ENCODE measurements around the gene PGK1. TPM values are rescaled to one million over a fixed set of nuclear protein-coding genes. Genes with fewer than 3 reads are reported as not detected.
"Not testable (repeated sequence)": the region's sequence is repeated elsewhere in the genome, so short reads cannot be mapped to it uniquely, and the experiment has no call there.

The PGK1 gene
- total and polyA plus RNA-seq, 4 donors = 70.3 to 172 (median 144) TPM

- H3K4me3 ChIP-seq (ENCODE audit: low read depth in 1 of 3, low read length in 3 of 3) = no peak overlapping the region
- H3K27ac ChIP-seq (ENCODE audit: low read depth in 1 of 2, low read length in 2 of 2) = no peak overlapping the region
- no peak for DNase-seq (ENCODE audit: low spot score)
- TF ChIP-seq, protein P1, sequence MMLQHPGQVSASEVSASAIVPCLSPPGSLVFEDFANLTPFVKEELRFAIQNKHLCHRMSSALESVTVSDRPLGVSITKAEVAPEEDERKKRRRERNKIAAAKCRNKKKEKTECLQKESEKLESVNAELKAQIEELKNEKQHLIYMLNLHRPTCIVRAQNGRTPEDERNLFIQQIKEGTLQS (IDR thresholded peaks at IDR 0.05) = no peak
- TF ChIP-seq HNF4A (conservative IDR thresholded peaks at IDR 0.05) = no peak
- no peak for TF ChIP-seq YY1 (IDR thresholded peaks at IDR 0.05)
- no peak for TF ChIP-seq FOXA2 (IDR thresholded peaks at IDR 0.05)
- TF ChIP-seq CTCF (IDR thresholded peaks at IDR 0.05; ENCODE audit: low read depth, low read length, missing input control) = no peak
- no peak for TF ChIP-seq HNF4G (IDR thresholded peaks at IDR 0.05)
- no peak for TF ChIP-seq EGR1 (IDR thresholded peaks at IDR 0.05; ENCODE audit: low read depth in 2 of 2)
- no peak for TF ChIP-seq GABPA (IDR thresholded peaks at IDR 0.05 in 1 of 2, conservative IDR thresholded peaks at IDR 0.05 in 1 of 2)
- H3K36me3 ChIP-seq (ENCODE audit: control insufficient read depth in 4 of 4, insufficient read depth in 3 of 4, low read depth in 1 of 4, low read length in 3 of 4) = no peaks in the 10 kb centered on the region
- H3K9me3 ChIP-seq (ENCODE audit: control insufficient read depth in 4 of 4, low read length in 3 of 4) = no peaks in the 10 kb centered on the region
- no peaks in the 10 kb centered on the region for H3K4me1 ChIP-seq (ENCODE audit: control insufficient read depth in 4 of 4, insufficient read depth in 4 of 4, low read length in 3 of 4)
- no peaks in the 10 kb centered on the region for H3K27me3 ChIP-seq (ENCODE audit: control insufficient read depth in 4 of 4, insufficient read depth in 4 of 4, low read length in 3 of 4)
- H3K9ac ChIP-seq (ENCODE audit: low read depth in 1 of 2, low read length in 2 of 2) = no peak overlapping the region
Observed at GRCh38 chrX:78063687-78064086, 40.4 kb upstream of the PGK1 start.

DNA sequence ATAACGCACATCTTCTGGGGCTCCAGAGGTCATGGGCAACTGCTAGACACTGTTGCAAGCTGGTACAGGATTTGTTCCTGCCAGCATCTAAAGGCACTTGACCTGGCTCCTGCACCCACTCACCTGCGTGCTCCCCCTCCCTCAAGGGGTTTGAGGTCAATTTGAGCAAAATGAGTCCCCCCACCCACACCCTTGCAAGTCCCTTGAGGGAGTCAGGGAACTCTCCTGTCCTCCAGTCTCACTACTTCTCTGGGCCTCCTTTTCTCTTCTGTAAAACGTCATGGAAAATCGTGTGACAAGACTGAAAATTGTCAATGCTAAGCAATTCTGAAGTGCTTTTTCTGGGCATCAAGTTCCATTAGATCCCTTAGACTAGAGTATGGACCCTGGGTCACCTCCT lies 39.9 kb upstream of the PGK1 start:
- no peak overlapping the region for H3K27ac ChIP-seq (ENCODE audit: low read depth in 1 of 2, low read length in 2 of 2)
- WGBS = 88% methylated on average over 4 of the region's 4 CpGs
- H3K4me1 ChIP-seq (ENCODE audit: control insufficient read depth in 4 of 4, insufficient read depth in 4 of 4, low read length in 3 of 4) = no peaks in the 10 kb centered on the region
- no peak for DNase-seq (ENCODE audit: low spot score)
- H3K4me3 ChIP-seq (ENCODE audit: low read depth in 1 of 3, low read length in 3 of 3) = no peak overlapping the region
- no peak overlapping the region for H3K9ac ChIP-seq (ENCODE audit: low read depth in 1 of 2, low read length in 2 of 2)
- no peaks in the 10 kb centered on the region for H3K9me3 ChIP-seq (ENCODE audit: control insufficient read depth in 4 of 4, low read length in 3 of 4)
- TF ChIP-seq EGR1 (IDR thresholded peaks at IDR 0.05; ENCODE audit: low read depth in 2 of 2) (no peak), RAD21 (IDR thresholded peaks at IDR 0.05) (no peak), TAF1 (conservative IDR thresholded peaks at IDR 0.05) (no peak)
- H3K36me3 ChIP-seq (ENCODE audit: control insufficient read depth in 4 of 4, insufficient read depth in 3 of 4, low read depth in 1 of 4, low read length in 3 of 4) = no peaks in the 10 kb centered on the region
- no peaks in the 10 kb centered on the region for H3K27me3 ChIP-seq (ENCODE audit: control insufficient read depth in 4 of 4, insufficient read depth in 4 of 4, low read length in 3 of 4)

DNA sequence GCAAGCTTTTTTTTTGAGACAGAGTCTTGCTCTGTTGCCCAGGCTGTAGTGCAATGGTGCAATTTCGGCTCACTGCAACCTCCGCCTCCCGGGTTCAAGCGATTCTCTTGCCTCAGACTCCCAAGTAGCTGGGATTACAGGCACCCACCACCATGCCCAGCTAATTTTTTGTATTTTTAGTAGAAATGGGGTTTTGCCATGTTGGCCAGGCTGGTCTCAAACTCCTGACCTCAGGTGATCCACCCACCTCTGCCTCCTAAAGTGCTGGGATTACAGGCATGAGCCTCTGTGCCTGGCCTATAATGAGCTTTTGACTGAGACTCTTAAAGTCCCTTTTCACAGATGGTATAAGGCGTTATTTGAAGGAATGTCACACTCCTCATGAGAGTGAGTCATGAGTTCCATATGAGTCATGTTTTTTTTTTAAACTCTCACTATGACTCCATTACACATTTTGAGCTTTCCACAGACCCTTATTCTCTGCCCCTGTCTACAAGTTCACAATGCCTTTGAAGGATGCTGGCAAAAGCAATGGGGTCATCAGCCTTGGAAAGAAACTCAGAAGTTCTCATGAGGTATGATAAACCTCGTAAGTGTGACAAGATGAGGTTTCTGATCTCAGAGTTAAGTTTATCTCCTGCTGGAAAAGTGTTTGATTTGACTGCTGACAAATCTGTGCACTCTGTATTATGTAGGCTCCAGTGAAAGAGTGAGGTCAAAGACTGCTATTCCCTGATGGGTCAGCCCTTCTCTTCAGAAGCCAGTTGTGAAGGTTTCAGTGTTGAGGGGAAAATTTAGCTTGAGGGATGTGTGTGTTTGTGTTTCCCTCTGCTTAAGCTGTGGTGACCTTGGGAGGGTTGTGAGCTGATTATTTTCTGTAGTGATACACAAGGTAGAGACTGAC lies 39.1 kb upstream of the PGK1 start:
- DNase-seq (ENCODE audit: low spot score); H3K36me3 ChIP-seq (ENCODE audit: control insufficient read depth in 4 of 4, insufficient read depth in 3 of 4, low read depth in 1 of 4, low read length in 3 of 4); H3K27me3 ChIP-seq (ENCODE audit: control insufficient read depth in 4 of 4, insufficient read depth in 4 of 4, low read length in 3 of 4); H3K27ac ChIP-seq (ENCODE audit: low read depth in 1 of 2, low read length in 2 of 2); H3K9ac ChIP-seq (ENCODE audit: low read depth in 1 of 2, low read length in 2 of 2); H3K9me3 ChIP-seq (ENCODE audit: control insufficient read depth in 4 of 4, low read length in 3 of 4); H3K4me3 ChIP-seq (ENCODE audit: low read depth in 1 of 3, low read length in 3 of 3); H3K4me1 ChIP-seq (ENCODE audit: control insufficient read depth in 4 of 4, insufficient read depth in 4 of 4, low read length in 3 of 4): not testable (repeated sequence)
- WGBS = 92% methylated on average over 6 of the region's 6 CpGs

GRCh38 chrX:78066110-78066509 lies 37.9 kb upstream of the PGK1 start:
- Histone ChIP-seq H3K9ac (ENCODE audit: low read depth in 1 of 2, low read length in 2 of 2) (no peak overlapping the region), H3K36me3 (ENCODE audit: control insufficient read depth in 4 of 4, insufficient read depth in 3 of 4, low read depth in 1 of 4, low read length in 3 of 4) (no peaks in the 10 kb centered on the region), H3K9me3 (ENCODE audit: control insufficient read depth in 4 of 4, low read length in 3 of 4) (no peaks in the 10 kb centered on the region), H3K27ac (ENCODE audit: low read depth in 1 of 2, low read length in 2 of 2) (no peak overlapping the region), H3K27me3 (ENCODE audit: control insufficient read depth in 4 of 4, insufficient read depth in 4 of 4, low read length in 3 of 4) (no peaks in the 10 kb centered on the region), H3K4me3 (ENCODE audit: low read depth in 1 of 3, low read length in 3 of 3) (no peak overlapping the region), H3K4me1 (ENCODE audit: control insufficient read depth in 4 of 4, insufficient read depth in 4 of 4, low read length in 3 of 4) (no peaks in the 10 kb centered on the region)
- 87% methylated on average over 1 of the region's 1 CpG for WGBS
- no peak for DNase-seq (ENCODE audit: low spot score)
- TF ChIP-seq NR2F2 (IDR thresholded peaks at IDR 0.05) (no peak), REST (IDR thresholded peaks at IDR 0.05) (no peak), GABPA (IDR thresholded peaks at IDR 0.05 in 1 of 2, conservative IDR thresholded peaks at IDR 0.05 in 1 of 2) (no peak), FOXA2 (IDR thresholded peaks at IDR 0.05) (no peak), ZBTB33 (IDR thresholded peaks at IDR 0.05) (no peak), EGR1 (IDR thresholded peaks at IDR 0.05; ENCODE audit: low read depth in 2 of 2) (no peak), HNF4G (IDR thresholded peaks at IDR 0.05) (no peak), SP1 (IDR thresholded peaks at IDR 0.05) (no peak)
- TF ChIP-seq, protein P1 (IDR thresholded peaks at IDR 0.05) = no peak

Data from liver (tissue), 9 donors.